GM19023 (cell line): ENCODE results near the gene SLC12A9.

Source experiments
- ATAC-seq: cut with Tn5 transposase; IDR thresholded peaks from one replicate; pipeline ENCODE4 v1.9.1; 2021; ENCODE audit warnings: mild to moderate bottlenecking, moderate library complexity; ENCODE audit not compliant: unreplicated experiment

The SLC12A9 gene

GRCh38 chr7:100882201-100882600 is 29.7 kb downstream of the SLC12A9 start:
- no peak for ATAC-seq

- no peak for ATAC-seq
These were observed 30.4 kb downstream of the SLC12A9 start for GRCh38 chr7:100882785-100883526.

- ATAC-seq, result no peak
These were observed 32.4 kb downstream of the SLC12A9 start for GRCh38 chr7:100884736-100885439.

GRCh38 chr7:100885440-100886141 is 33.1 kb downstream of the SLC12A9 start:
- no peak for ATAC-seq

GRCh38 chr7:100886142-100886935 is 33.8 kb downstream of the SLC12A9 start:
- no peak for ATAC-seq

- no peak for ATAC-seq
These were observed 34.5 kb downstream of the SLC12A9 start for GRCh38 chr7:100886936-100887515.

GRCh38 chr7:100887516-100888290 is 35.2 kb downstream of the SLC12A9 start:
- no peak for ATAC-seq

- no peak for ATAC-seq
These were observed 35.9 kb downstream of the SLC12A9 start for GRCh38 chr7:100888291-100888987.

GRCh38 chr7:100888988-100889750 is 36.7 kb downstream of the SLC12A9 start, which contains the start of gene UFSP1:
UFSP1 (minus strand) TSS chr7:100889715; CDS start chr7:100889271, 444 bp downstream.
- ATAC-seq, result peak; percentile 39

- no peak for ATAC-seq
These were observed 38.4 kb downstream of the SLC12A9 start for GRCh38 chr7:100890653-100891567.

- ATAC-seq, result no peak
These were observed 39.2 kb downstream of the SLC12A9 start for GRCh38 chr7:100891568-100892247.

GRCh38 chr7:100892364-100893317 is 40.1 kb downstream of the SLC12A9 start:
- ATAC-seq, result no peak

- ATAC-seq, result no peak
These were observed 40.9 kb downstream of the SLC12A9 start for GRCh38 chr7:100893318-100893895.

- ATAC-seq, result no peak
These were observed 41.6 kb downstream of the SLC12A9 start for GRCh38 chr7:100893910-100894721.
